Thymus (tissue), 11 donors: ENCODE data around the gene NTRK1. TPM values are rescaled to one million over a fixed set of nuclear protein-coding genes. Genes with fewer than 3 reads are reported as not detected.

Experiments
- DNase-seq, 9 donors: peaks; one replicate each; pipeline ENCODE4 v3.0.0-alpha.2; 2013; ENCODE audit warnings: low spot score in 9 of 9, low read depth in 6 of 9, missing footprints in 1 of 9
- H3K27ac ChIP-seq, 2 donors: one replicate each; pipeline ENCODE4 v1.5.1; 2013; ENCODE audit warnings: control low read depth in 1 of 2, low read depth in 1 of 2, low read length in 1 of 2, mild to moderate bottlenecking in 1 of 2, moderate library complexity in 1 of 2
- H3K27me3 ChIP-seq, 2 donors: one replicate each; pipeline ENCODE4 v1.5.1; 2013; ENCODE audit warnings: low read length in 1 of 2; ENCODE audit not compliant: control insufficient read depth in 2 of 2, insufficient read depth in 1 of 2
- H3K36me3 ChIP-seq, 2 donors: one replicate each; pipeline ENCODE4 v1.5.1; 2013; ENCODE audit warnings: low read length in 1 of 2, mild to moderate bottlenecking in 1 of 2, moderate library complexity in 1 of 2; ENCODE audit not compliant: control insufficient read depth in 2 of 2, insufficient read depth in 2 of 2
- H3K4me1 ChIP-seq, 2 donors: one replicate each; pipeline ENCODE4 v1.5.1; 2013; ENCODE audit warnings: low read length in 2 of 2; ENCODE audit not compliant: control insufficient read depth in 2 of 2, insufficient read depth in 2 of 2
- H3K4me3 ChIP-seq, 2 donors: one replicate each; pipeline ENCODE4 v1.5.1; 2013; ENCODE audit warnings: low read length in 2 of 2, control low read depth in 1 of 2, mild to moderate bottlenecking in 1 of 2
- H3K9me3 ChIP-seq, 2 donors: one replicate each; pipeline ENCODE4 v1.5.1; 2013; ENCODE audit warnings: low read length in 1 of 2, mild to moderate bottlenecking in 1 of 2; ENCODE audit not compliant: control insufficient read depth in 2 of 2, insufficient read depth in 1 of 2
- WGBS: extraction: QIAGEN DNeasy Blood & Tissue Kit; methylation state at CpG from one replicate; pipeline ENCODE4 v1.1.7; 2013; 5-methylcytosine and 5-hydroxymethylcytosine counted together
- polyA plus RNA-seq: library from polyadenylated mRNA; stranded (reverse); fragments of 200-250 nt; gene quantifications from one replicate; pipeline ENCODE4 v1.2.3, GENCODE V29; 2013
- total RNA-seq: library from RNA; stranded (reverse); fragments of 120-200 nt; gene quantifications from one replicate; pipeline ENCODE4 v1.2.4, GENCODE V29; 2013
- donor health status: healthy.

The NTRK1 gene
- total and polyA plus RNA-seq, 2 donors: 1.6 to 3.1 TPM

DNA sequence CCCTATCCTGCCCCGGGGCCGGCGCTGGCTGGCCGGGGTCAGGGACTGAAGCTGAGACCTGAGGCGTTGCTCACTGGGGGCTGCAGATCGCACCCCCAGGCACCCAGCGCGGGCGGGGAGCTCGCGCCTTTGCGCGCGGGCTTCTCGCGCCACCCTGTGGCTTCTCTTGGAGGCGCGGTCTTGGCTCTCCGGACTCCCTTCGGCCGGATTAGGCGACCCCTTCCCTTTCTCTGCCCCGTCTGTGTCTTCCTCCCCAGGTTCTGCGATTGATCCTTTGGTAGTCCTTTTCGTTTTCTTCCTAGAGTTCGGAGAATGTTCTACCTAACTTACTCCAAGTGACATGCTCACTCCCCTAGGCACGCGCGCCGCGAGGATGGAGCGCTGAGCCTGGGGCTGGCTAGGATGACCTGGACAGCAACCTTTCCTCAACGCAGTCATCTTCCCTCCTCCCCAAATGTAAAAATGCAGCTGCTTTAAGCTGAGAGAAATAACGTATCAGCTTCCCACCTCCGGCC lies 495 bp upstream of the NTRK1 start:
- peak overlapping the region; percentile 27 to 43 for H3K4me3 ChIP-seq
- DNase-seq: peak in 5 of 9 donors; percentile 16 to 57 (median 44)
- no peak overlapping the region for H3K27ac ChIP-seq
- H3K36me3 ChIP-seq: no peaks in the 10 kb centered on the region
- peaks cover 0 to 11% of the 10 kb centered on the region in 2 donors for H3K9me3 ChIP-seq
- peaks cover 9 to 37% of the 10 kb centered on the region in 2 donors for H3K4me1 ChIP-seq
- 2% methylated on average over 35 of the region's 35 CpGs for WGBS
- H3K27me3 ChIP-seq: peaks cover 62 to 96% of the 10 kb centered on the region in 2 donors

DNA sequence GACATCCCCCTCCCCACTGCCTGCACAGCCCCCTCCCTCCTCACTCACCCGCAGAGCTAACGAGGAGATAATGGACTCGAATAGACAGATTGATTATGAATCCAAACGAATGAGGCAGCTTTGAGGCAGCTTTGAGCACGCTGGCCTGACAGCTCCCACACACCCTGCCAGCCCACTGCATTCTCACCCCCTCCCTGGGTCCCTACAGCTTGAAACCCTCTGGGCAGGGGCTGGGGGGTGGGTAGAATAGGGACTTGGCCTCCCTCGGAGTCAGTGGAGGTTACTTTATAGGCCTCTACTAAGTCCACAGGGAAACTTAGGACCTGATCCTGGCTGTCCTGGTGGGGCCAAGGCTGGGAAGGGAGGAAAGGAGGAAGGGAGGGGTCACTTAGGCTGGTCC lies 1.9 kb downstream of the NTRK1 start:
- Histone ChIP-seq H3K9me3 (peaks cover 0 to 11% of the 10 kb centered on the region in 2 donors), H3K27me3 (peaks cover 51 to 89% of the 10 kb centered on the region in 2 donors), H3K36me3 (peaks cover 0 to 3% of the 10 kb centered on the region in 2 donors), H3K4me3 (no peak overlapping the region), H3K4me1 (peaks cover 9 to 42% of the 10 kb centered on the region in 2 donors), H3K27ac (no peak overlapping the region)
- no peak for DNase-seq
- WGBS: 94% methylated on average over 6 of the region's 6 CpGs

DNA sequence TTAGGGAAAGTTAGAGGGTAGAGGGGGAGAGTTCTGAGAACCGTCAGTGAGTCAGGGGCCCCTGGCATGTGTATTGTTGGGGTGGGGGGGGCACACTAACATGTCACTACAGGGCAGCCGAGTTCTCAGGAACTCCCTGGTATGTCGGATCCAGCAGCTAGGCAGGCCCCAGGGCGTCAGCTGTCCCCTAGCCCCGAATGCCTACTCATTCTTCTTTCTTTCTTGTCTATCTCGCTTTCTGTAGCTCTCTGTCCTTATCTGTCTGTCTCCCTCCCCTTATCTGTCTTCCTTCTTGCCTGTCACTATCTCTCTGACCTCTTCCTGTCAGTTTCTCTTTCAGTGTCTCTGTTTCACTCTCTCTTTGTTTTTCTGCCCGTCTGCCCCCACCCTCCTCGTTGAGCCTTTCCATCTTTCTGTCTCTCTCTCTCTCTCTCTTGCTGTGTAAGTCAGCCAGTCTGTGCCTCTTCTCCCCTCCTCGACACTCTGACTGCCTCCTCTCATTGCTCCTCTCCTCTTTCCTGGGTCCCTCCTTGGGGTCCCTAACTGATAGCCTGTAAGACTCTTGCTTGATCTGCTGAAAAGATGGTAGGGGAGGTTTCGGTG lies 2.4 kb downstream of the NTRK1 start:
- DNase-seq: no peak
- H3K4me1 ChIP-seq: peaks cover 9 to 42% of the 10 kb centered on the region in 2 donors
- H3K27ac ChIP-seq: no peak overlapping the region
- no peak overlapping the region for H3K4me3 ChIP-seq
- 68% methylated on average over 10 of the region's 10 CpGs for WGBS
- H3K27me3 ChIP-seq: peaks cover 46 to 87% of the 10 kb centered on the region in 2 donors
- H3K9me3 ChIP-seq: peaks cover 0 to 11% of the 10 kb centered on the region in 2 donors
- peaks cover 0 to 3% of the 10 kb centered on the region in 2 donors for H3K36me3 ChIP-seq

DNA sequence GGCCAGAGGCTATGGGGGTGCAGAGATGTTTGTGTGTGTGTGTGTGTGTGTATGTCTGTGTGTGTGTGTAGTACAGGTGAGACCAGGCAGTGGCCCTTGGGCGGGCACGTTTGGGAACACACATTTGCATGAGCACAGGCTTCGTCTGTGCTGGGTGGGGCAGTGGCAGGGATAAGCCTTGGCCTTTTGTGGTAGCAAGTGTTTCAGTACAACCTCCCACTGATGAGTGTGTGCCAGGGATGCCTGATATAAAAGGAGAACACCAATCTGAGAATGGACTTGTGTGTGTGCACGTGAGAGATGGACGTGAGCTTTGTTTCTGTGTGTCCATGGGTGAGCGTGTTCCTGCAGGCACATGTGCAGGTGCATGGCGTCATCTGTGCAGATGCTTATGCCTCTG lies 3.0 kb downstream of the NTRK1 start:
- Histone ChIP-seq H3K36me3 (peaks cover 0 to 3% of the 10 kb centered on the region in 2 donors), H3K4me1 (peaks cover 9 to 42% of the 10 kb centered on the region in 2 donors), H3K27ac (no peak overlapping the region), H3K9me3 (peaks cover 0 to 11% of the 10 kb centered on the region in 2 donors), H3K4me3 (no peak overlapping the region), H3K27me3 (peaks cover 41 to 87% of the 10 kb centered on the region in 2 donors)
- DNase-seq: no peak
- 94% methylated on average over 7 of the region's 7 CpGs for WGBS

DNA sequence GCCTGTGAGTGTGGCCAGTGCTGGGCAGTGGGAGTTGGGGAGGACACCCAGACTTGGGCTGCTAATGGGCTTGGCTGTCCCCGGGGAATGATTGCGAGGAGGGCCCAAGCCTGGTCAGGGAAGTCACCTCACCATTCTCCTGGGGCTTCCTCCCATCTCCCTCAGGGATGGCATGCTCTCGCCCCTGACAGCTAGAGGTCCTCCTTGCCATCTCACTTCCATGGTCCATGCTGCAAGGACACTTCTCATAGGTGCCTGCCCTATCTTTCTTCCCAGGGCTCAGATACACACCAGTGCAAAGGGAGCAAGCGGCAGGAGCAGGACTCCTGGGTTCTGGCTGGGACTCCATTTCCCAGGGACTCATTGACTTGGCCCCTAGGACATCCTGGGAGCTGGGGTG lies 4.1 kb downstream of the NTRK1 start:
- Histone ChIP-seq H3K4me3 (no peak overlapping the region), H3K9me3 (peaks cover 0 to 11% of the 10 kb centered on the region in 2 donors), H3K27me3 (peaks cover 29 to 80% of the 10 kb centered on the region in 2 donors), H3K4me1 (peaks cover 8 to 42% of the 10 kb centered on the region in 2 donors), H3K27ac (no peak overlapping the region), H3K36me3 (peaks cover 0 to 3% of the 10 kb centered on the region in 2 donors)
- WGBS: 97% methylated on average over 4 of the region's 4 CpGs
- DNase-seq: no peak

DNA sequence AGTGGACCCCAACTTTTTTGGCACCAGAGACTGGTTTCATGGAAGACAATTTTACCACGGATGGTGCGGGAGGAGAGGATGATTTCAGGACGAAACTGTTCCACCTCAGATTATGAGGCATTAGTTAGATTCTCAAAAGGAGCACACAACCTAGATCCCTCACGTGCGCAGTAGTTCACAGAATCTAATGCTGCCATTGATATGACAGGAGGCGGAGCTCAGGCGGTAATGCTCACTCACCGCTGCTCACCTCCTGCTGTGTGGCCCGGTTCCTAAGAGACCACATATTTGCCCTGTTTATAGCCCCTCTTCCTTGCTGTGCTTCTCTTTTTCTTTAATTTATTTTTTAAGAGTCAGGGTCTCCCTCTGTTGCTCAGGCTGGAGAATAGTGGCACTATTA lies 4.6 kb downstream of the NTRK1 start:
- Histone ChIP-seq H3K36me3 (peaks cover 0 to 3% of the 10 kb centered on the region in 2 donors), H3K9me3 (peaks cover 0 to 10% of the 10 kb centered on the region in 2 donors), H3K4me3 (no peak overlapping the region), H3K4me1 (peaks cover 3 to 38% of the 10 kb centered on the region in 2 donors), H3K27me3 (peaks cover 24 to 78% of the 10 kb centered on the region in 2 donors), H3K27ac (no peak overlapping the region)
- 92% methylated on average over 9 of the region's 9 CpGs for WGBS
- no peak for DNase-seq

DNA sequence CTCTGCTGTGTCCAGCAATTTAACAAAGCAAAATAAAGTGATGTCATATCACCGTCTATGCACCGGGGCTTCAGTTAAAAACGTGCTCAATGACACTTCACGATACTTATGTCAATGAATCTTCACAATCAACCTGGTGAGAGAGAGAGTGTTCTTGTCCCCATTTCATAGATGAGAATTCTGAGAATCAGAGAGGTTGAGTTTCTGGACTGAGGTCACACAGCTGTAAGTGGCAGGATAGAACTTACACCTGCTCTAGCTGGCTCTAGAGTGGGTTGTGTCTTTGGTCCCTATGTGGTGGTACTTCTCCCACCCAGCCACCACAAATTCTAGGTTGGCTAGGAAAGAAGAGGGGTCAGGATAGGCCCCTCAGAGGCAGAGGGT lies 5.2 kb downstream of the NTRK1 start:
- H3K36me3 ChIP-seq: peaks cover 0 to 3% of the 10 kb centered on the region in 2 donors
- H3K27ac ChIP-seq: no peak overlapping the region
- peaks cover 20 to 76% of the 10 kb centered on the region in 2 donors for H3K27me3 ChIP-seq
- 92% methylated on average over 4 of the region's 4 CpGs for WGBS
- no peak overlapping the region for H3K4me3 ChIP-seq
- peaks cover 0 to 7% of the 10 kb centered on the region in 2 donors for H3K9me3 ChIP-seq
- peaks cover 3 to 34% of the 10 kb centered on the region in 2 donors for H3K4me1 ChIP-seq
- DNase-seq: no peak

DNA sequence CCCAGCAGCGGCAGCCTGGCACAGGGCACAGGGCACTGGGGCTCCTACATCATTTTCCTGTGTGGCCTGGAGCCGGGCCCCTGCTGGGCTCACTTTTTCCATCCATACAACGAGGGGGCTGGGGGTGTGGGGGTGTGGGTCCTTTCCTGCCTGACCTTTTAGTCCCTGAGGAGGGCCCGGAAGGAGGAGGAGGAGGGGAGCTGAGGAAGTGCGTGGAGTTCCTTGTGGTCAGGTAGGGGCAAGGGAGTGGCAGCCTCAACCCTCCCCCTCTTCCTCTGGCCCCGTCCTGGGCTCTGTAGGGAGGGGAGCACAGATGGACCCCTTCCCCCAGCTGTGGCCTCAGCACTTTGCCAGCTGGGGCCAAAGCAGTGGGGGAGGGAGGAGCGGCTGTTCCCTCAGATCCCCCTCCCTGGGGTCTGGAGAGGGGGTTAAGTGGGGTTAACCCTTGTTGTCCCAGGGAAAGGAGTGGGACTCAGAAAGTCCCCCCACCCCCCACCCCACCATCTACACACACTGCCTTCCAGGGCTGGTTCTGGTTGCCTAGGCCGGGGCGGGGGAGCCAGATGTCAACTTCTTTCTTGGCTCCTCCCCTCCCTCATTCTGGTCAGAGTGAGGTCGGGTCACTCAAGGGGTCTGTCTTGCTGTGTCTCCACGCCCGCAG lies 5.7 kb downstream of the NTRK1 start:
- H3K27me3 ChIP-seq: peaks cover 15 to 73% of the 10 kb centered on the region in 2 donors
- DNase-seq: no peak
- WGBS: 51% methylated on average over 12 of the region's 12 CpGs

DNA sequence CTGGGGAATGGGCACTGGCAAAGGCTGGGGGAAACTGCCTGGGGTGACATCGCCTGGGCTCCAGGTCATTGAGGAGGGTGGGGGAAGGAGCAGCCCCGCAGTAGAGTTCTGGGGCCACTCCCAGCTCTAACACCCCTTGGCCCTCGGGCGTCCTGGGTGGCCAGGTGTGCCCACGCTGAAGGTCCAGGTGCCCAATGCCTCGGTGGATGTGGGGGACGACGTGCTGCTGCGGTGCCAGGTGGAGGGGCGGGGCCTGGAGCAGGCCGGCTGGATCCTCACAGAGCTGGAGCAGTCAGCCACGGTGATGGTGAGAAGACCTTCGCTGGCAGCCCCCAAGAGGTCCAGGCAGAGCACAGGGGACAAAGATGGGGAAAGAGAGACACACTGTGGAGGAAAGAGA lies 7.7 kb downstream of the NTRK1 start:
- Histone ChIP-seq H3K27ac (no peak overlapping the region), H3K4me3 (no peak overlapping the region), H3K27me3 (peaks cover 3 to 60% of the 10 kb centered on the region in 2 donors), H3K9me3 (no peaks in the 10 kb centered on the region), H3K36me3 (peaks cover 0 to 3% of the 10 kb centered on the region in 2 donors), H3K4me1 (peaks cover 0 to 11% of the 10 kb centered on the region in 2 donors)
- DNase-seq: no peak
- WGBS: 92% methylated on average over 13 of the region's 13 CpGs

More for the DNA sequence above, 5.7 kb downstream of the NTRK1 start:
- H3K9me3 ChIP-seq: peaks cover 0 to 3% of the 10 kb centered on the region in 2 donors
- peaks cover 0 to 28% of the 10 kb centered on the region in 2 donors for H3K4me1 ChIP-seq
- no peak overlapping the region for H3K27ac ChIP-seq
- no peak overlapping the region for H3K4me3 ChIP-seq
- peaks cover 0 to 3% of the 10 kb centered on the region in 2 donors for H3K36me3 ChIP-seq
